Effector CD4-positive, alpha-beta T cell (primary cell): Measurements from ENCODE around the gene C9orf50. TPM values are rescaled to one million over a fixed set of nuclear protein-coding genes. Genes with fewer than 3 reads are reported as not detected.
"Not testable (repeated sequence)": the region's sequence is repeated elsewhere in the genome, so short reads cannot be mapped to it uniquely, and the experiment has no call there.

Source experiments
- DNase-seq: peaks from one replicate; pipeline ENCODE4 v3.0.0-alpha.2; 2020
- total RNA-seq: gene quantifications from one replicate; lab custom pipeline; 2026; lab: John Stamatoyannopoulos, UW

Gene C9orf50, protein sequence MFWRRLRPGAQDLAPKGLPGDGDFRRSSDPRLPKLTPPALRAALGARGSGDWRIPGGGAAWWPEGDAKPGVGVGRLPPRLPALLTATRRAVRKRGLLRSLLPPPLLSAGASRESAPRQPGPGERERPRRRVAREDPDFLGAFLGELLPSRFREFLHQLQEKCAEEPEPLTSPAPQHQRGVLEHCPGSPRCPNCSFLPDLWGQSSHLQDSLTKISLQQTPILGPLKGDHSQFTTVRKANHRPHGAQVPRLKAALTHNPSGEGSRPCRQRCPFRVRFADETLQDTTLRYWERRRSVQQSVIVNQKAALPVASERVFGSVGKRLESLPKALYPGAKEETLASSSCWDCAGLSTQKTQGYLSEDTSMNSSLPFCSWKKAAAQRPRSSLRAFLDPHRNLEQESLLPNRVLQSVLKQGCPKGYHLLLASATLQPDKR
- total RNA-seq, result not detected

DNA sequence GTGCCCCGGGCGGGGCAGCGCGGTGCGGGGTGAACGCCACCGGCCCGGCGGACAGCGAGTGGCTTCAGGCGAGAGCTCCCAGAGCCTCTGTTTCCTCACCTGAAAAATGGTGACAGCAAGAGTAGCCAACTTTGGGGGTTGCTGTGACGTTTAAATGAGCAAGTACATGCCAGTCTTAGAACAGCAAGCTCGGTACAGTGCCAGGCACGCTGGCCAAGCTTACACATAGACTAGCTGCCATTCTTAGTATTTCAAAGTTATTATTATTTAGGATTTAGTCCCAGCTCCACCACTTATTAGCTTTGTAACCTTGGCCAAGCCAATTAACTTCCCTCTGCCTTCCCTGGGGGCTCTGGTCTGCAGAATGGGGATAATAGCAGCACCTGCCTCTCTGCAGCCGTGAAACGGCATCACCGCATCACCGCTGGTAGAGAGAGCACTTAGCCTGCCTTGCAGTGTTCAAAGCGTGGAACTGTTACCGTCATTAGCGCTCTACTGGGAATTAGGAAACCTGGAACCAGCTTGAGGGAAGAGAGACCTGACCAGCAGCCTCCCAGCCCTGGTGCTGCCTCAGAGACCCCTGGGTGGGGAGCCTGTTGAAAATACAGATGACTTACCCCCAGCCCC is at the start of gene C9orf50:
Gene C9orf50 (minus strand): TSS at position 433 of the 627 bp plus-strand sequence. CDS start 527 bp downstream, outside the sequence.
- DNase-seq, result no peak

DNA sequence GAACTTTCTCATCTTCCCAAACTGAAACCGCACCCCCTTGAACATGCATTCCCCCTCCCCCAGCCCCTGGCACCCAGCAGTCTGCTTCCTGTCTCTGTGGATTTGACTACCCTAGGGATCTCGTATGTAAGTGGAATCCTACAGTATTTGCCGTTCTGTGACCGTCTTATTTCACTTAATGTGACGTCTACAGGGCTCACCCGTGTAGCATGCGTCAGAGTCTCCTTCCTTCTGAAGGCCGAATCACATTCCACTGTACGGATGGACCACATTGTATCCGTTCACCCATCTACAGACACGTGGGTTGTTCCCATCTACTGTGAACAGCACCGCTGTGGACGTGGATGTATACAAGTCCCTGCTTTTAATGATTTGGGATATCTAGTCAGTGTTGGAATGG is 49.0 kb upstream of the C9orf50 start:
- DNase-seq, result no peak

DNA sequence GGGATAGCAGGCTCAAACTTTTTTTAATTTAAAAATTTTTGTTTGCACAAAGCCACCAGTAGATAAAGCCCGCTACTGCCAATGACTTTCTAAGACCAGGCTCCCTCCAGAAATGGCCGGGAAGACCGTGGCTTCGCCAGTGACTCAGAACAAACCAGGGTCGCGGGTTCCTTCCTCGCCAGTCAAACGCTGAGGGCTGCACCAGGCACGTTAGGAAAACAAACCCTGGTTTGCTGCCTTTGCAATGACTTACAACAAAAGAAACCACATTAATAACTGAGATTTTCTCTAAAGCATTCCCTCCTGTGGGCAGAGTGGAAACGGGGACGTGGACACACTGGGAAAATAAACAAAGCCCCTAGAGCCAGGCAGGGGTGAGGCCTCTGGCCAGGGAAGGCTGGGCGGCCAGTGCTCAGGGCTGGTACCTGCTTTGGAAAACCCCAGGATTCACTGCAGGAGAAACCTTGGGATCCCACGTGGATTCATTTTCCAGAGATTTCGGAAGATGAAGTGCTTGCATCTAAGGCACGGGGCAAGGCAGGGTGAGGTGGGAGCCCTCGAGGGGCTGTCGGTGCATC is 48.3 kb upstream of the C9orf50 start:
- DNase-seq, result no peak

DNA sequence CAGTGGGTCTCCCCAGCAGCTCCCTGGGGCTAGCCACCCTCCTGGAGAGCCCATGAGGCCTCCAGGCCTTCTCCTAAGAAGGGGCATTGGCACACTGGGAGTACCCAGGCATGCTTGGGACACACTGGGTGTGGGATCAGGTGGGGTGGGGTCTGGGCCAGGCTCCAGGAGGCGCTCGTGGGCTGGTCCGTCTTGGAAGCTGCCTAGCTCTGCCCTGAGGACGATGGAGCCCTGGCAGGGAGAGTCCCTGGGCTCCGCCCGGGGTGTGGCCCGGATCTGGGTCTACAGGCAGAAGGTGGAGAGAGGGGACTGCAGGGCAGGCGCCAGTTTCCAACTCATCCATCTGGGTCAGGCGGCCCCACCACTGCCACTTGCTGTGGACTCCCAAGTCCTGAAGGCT is 46.9 kb upstream of the C9orf50 start:
- DNase-seq, result no peak

DNA sequence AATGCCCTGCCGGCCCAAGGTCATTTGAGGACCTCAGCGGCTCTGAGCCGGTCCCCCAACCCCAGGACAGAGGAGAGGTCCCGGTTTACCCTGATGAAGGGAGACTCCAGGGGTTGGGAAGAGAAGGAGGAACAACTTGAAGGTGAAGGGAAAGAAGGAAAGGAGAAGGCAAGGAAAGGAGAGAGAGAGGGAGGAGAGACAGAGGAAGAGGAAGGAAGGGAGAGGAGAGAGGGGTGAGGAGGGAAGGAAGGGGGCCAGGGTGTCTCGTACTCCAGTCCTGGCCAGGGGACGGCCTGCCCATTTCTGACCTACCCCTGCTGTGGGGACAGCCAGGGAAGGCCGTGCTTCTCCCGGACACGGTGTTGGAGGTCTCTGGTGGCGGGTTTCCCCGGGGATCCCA is 46.5 kb upstream of the C9orf50 start:
- DNase-seq, result no peak

DNA sequence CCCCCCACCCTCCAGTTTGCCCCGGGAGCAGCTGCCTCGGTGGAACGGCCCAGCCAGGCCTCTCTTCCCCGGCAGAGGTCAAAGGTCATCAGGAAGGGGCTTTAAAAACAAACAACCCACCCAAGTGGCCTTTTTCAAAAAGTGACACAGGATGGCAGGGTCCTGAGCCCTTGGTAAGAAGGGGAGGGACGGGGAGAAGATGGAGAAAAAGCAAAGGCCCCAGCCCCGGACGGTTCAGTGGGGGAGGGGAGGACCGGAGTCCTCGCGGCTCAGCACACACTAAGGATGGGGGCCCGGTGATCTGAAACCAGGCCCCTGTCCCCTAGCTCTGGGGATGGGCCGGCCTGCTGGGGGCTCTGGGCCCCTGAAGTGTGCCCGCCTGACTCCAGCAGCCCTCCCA is 45.7 kb upstream of the C9orf50 start:
- DNase-seq, result no peak

DNA sequence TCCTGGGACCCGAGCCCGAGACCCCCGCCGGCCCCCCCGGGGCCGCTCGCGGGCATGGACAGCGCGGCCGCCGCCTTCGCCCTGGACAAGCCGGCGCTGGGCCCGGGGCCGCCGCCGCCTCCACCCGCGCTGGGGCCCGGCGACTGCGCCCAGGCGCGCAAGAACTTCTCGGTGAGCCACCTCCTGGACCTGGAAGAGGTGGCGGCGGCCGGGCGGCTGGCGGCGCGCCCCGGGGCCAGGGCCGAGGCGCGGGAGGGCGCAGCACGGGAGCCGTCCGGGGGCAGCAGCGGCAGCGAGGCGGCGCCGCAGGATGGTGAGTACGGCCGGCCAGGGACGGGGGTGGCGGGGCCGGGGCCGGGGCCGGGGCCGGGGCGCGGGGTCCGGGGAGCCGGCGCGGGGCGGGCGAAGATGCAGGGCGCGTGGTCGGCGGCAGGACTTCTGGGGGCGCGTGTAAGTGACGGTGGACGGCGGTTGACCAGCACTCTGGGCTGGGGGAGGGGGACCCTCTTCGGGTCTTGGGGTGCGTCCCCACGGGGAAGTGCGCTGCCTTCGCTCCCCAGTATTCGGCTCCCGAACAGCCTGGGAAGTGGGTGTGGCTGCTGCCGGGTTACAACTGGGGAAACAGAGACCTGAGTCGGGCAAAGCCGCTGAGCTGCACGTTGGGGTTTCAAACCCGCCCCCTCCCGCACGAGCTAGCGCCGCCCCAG is 45.1 kb upstream of the C9orf50 start:
- DNase-seq, result no peak

DNA sequence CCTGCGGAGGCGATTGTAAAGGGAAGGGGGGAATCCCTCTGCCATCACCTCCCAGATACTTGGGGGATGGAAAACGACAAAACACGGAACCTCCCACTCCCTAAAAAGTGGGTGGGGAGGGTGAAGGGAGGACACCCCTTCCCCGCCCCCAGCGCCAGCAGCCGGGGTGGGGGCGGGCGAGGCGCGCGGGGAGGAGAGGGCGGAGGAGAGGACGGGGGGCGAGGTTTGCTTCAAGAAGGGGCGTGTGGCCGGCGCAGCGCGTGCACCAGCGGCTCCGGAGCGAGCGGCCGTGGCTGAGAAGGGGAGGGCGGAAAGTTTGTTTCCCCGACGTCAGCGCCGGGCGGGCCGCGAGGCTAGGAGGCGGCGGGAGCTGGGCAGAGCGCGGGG is 44.5 kb upstream of the C9orf50 start, which contains the start of gene PRRX2:
Gene PRRX2 (plus strand): TSS at position 259 of the 387 bp plus-strand sequence. CDS start 221 bp downstream, outside the sequence.
- DNase-seq, result no peak

DNA sequence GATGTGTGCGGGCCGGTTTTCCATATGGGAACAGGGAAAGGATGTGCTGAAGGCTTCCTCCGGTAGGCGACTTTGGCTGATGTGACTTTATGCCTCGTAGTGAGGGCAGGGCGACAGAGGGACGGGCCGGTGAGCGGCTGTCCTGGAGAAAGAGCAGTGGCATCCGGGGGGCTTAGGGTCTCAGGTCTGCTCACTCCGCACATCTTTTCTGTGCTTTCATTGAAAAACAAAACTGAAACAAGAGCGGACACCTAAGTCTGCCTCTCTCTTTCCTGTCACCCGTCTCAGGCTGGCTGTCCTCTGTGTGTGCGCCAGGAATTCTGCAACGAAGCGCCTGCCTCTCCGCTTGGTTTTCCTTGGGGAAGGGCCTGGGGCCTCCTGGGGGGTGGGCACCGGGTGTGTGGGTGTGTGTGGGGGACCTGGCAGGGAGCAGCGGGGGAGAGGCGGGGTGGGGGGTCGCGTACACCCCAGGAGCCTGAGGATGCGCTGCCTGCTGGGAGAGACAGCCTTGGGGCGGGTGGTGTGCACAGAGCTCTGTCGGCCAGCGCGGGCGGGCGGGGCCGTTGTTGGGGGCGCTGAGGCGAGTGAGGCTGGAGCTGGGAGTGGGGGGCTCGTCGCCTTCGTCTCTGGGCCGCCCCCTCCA is 44.0 kb upstream of the C9orf50 start:
- DNase-seq, result no peak

DNA sequence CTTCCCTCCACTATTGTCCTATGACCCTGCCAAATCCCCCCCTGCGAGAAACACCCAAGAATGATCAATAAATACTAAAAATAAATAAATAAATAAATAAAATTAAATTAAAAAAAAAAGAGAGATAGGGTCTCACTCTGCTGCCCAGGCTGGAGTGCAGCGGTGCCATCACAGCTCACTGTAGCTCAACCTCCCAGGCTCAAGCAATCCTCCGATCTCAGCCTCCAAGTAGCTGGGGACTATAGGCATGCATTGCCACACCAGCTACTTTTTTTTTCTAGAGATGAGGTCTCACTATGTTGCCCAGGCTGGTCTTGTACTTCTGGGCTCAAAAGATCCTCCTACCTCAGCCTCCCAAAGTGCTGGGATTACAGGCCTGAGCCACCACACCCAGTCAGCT is 41.3 kb upstream of the C9orf50 start:
- not testable (repeated sequence) for DNase-seq

DNA sequence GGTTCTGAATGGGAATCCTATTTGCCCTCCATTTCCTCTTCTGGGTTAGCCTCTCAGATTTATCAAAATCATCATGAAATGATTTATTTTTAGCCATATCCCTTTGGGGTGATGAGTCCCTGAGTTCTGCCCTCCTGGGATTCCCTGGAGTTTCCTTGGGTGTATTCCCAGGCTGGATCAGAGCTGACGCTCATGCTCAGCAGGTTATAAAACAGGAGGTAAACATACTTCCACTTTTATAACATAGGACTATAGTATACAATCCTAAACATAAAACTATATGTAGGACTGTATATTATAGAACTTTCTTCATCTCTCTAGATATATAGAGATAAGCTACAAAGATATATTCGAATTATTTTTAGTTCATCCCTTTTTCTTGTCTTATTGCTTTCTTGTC is 40.1 kb upstream of the C9orf50 start:
- no peak for DNase-seq

DNA sequence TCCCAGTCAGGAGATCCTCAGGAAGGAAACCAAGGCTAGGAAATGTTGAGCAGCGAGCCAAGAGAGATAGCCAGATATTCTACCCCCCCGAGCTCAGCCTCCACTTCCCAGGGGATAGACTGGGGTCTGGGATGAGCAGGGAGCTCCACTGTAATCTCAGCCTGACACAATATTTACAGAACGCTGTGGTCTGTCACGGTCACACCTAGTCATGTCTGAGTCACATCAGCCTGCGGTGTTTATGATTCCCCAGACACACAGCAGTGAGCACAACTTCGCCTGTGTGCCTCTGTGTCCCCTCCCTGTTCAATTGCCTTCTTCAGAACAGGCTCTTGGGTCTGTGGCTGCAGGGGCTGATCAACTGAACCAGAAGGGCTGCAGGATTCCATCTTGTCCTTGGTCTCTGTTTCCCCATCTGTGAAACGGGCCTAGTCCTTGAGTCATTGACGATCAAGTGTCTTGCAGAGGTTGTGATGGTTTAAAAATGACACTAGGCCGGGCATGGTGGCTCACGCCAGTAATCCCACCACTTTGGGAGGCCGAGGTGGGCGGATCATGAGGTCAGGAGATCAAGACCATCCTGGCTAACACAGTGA is 36.0 kb upstream of the C9orf50 start:
- DNase-seq, result no peak

DNA sequence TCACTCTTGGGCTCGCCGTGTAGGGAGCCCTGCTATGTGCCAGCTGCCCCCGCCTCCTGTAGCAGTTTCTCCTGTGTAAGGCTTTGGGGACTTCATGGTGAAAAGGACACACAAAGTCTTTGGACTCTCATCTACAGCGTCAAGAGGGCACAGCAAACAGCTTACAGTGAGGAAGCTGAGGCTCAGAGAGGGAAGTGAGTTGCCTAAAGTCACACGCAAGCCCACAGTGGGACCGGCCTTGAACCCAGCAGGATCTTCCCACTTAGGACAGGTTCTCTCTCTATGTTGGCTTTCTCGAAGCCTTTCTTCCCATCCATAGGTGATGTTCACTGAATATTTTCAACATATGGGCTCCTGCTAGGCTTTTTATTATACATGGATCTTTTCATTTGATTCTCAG is 34.8 kb upstream of the C9orf50 start:
- DNase-seq, result no peak

DNA sequence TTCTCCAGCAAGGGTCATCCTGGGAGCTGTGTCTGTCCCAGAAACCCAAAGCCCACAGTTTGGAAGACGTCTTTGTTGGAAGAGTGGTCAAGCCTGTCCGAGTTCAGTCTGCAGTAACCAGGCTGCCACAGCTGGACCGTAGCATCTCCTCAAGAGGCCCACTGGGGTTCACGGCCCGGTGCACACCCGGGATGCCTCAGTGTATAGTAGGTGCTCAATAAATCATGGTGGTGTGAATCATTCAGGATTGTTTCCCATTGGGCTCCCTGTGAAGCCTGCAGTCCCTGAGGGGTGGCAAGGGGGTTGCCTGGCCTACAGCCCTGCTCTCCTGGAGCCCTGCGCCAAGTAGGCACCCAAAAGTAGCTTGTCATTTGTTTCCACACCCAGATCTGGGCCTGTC is 34.3 kb upstream of the C9orf50 start:
- no peak for DNase-seq

DNA sequence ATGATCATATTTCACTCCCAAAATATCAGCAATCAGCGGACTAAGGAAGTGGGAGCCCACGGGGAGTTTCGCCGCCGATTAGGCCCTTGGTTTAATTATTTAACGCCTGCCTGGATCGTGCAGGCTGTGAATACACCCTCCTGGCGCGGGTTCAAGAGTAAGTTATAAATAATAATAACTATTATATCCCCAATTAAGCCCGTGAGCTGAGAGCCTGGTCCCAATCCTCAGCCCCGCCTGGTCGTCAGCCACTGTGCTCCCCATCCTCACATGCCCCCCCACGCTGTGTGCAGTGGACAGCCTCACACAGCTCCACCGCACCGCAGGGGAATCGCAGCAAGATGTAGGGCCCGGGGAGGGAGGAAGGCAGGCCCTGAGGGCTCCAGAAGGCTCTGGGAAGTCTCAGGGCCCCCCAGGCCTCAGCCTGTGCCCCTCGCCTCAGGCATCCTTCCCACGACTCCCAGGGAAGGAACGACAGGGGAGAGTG is 33.7 kb upstream of the C9orf50 start:
- no peak for DNase-seq

DNA sequence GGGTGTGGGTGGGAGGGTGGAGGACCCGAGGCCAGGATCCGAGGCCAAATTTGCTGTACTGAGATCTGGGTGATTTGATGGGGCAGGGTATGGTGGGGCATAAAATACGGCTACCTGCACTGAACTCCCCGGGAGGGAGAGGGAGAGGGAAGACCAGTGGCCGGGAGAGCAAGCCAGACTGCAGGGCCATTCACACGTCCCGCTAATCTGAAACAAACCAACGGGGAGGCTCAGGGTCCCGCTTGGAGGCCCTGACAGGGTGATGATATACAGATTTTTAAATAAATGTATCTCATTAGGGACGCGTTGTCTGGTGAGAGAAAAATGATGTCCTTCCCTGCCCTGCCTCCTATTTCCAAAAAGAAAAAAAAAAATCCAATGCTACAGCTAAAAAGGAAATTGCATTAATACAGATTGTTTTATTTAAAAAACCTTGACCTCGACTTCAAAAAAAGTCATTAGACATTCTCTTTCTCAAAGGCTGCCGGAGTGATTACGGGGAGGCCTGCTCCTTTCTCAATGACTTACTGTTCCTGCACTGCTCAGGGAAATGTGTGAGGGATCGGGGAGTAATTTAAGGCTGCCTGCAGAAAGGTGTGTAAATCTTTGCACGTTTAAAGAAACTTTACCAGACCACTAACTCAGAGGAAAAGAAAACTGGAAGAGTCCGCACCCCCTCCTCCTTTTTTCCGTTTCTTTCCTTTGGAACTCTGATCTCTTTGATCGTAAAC is 33.1 kb upstream of the C9orf50 start:
- no peak for DNase-seq

DNA sequence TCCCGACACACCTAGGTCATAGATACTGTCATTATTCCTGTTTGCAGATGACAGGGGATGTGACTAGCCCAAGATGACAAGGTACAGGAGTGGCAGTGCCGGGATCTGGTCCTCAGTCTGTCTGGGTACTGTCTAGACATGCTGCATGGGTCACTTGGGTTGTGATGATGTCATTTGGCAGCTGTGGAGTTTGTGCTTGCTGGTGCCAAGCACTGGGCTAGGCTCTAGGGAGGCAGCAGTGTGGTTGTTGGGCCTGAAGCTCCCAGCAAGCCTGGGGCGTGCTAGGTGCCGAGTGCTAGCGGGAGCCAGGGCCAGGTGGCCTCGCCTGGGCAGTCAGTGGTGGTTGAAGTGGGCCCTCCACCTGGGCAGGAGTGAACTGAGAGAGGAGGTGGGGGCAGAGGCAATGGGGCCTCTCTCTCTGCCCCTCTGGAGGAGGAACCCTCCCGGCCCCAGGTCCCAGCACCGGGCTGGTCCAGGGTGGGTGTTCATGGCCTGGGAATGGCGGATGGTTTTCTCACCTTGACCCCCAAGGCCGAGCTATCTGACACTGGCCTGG is 29.9 kb upstream of the C9orf50 start:
- DNase-seq, result no peak

DNA sequence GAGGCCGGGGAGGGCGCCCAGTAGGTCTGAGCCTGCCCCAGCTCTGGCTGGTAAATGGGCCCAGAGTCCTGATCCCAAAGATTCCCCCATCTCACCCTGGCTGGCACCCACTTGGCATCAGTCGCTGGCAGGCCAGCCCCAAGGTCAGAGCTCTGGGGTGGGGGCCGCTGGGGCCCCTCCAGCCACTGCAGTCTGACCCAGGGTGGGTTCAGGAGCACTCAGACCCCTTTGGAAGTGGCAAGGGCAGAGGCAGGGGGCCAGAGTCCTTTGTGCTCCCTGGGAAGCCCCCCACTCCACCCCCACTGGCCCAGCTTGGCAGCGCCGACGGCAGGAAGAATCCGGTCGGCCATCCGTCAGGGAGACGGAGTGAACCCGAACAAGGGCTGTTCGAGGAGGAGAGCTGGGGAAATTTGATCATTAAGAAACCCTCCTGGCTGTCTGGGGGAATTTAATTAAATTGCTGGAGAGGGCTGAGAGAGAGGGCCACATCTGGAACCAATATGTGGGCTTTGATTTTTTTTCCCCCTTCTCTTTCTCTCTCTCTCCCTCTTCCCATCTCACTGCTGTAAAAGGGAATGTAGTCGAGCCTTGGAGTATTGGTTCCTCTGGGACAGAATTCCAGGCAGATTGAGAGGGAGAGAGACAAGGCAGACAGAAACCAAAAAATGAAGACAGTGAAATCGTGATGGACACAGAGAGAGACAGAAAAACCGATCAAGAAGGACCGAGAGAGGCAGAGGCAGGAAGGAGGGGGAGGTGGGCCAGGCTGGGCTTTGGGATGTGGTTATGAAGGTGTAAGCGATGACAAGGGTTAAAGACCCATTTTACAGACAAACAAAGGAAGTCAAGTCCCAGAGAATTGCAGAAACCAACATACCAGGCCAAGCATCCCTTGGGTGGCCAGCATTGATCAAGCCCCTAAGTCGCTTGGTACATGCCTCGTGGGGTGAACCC is 29.1 kb upstream of the C9orf50 start:
- DNase-seq, result no peak

DNA sequence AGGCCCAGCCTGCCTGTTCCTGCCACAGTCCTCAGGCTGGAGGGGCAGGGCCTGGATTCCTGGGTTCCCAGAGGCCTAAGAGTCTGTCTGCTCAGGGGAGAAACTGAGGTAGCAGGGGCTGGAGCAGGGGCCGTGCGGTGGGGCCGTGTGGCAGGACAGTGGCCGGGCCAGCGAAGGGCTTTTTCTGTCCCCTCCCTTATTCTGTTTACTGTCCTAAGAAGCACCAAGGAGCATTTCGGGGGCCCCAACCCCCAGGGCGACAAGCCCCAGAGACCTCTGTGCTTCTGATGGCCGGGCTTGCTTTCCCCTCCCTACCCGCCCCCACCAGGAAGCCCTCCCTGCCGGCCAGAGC is 27.8 kb upstream of the C9orf50 start:
- no peak for DNase-seq
